HepG2 (cell line): ENCODE results near the gene NFE2L1. TPM values are rescaled to one million over a fixed set of nuclear protein-coding genes. Genes with fewer than 3 reads are reported as not detected.
A peak's percentile ranks its signal among the peaks of the same experiment; 100 is the strongest.

ENCODE experiments used
- CHCHD3 ChIP-seq: sonication (generic); formaldehyde crosslinking; IDR thresholded peaks from 2 replicates; pipeline ENCODE4 v1.8.0; 2022; ENCODE audit warnings: mild to moderate bottlenecking, missing genetic modification reagents, moderate library complexity
- CREB1 ChIP-seq, 2 experiments: fragments of 450-650 bp in 1 of 2; IDR thresholded peaks; 2 replicates each; pipeline ENCODE4 v1.6.1; 2016 to 2017; ENCODE audit warnings: control low read depth in 1 of 2, mild to moderate bottlenecking in 1 of 2, missing compliant biosample characterization in 1 of 2, missing genetic modification characterization in 1 of 2
- E2F1 ChIP-seq: sonication (generic); formaldehyde crosslinking; IDR thresholded peaks from 2 replicates; pipeline ENCODE4 v1.5.0; 2020; ENCODE audit warnings: missing genetic modification reagents
- IRF1 ChIP-seq: sonication (generic); formaldehyde crosslinking; IDR thresholded peaks from 2 replicates; pipeline ENCODE4 v1.4.0; 2020; ENCODE audit warnings: low read depth, mild to moderate bottlenecking, missing genetic modification reagents
- NAIF1 ChIP-seq: sonication (generic); formaldehyde crosslinking; IDR thresholded peaks from 2 replicates; pipeline ENCODE4 v1.5.0; 2020; ENCODE audit warnings: mild to moderate bottlenecking, missing genetic modification reagents, borderline replicate concordance
- NR2F2 ChIP-seq: IDR thresholded peaks from 2 replicates; pipeline ENCODE4 v1.6.1; 2012; ENCODE audit warnings: low read depth, inconsistent platforms, borderline replicate concordance
- PHF5A ChIP-seq: IDR thresholded peaks from one replicate; pipeline ENCODE4 v1.6.1; 2018; ENCODE audit warnings: low read depth, missing genetic modification reagents; ENCODE audit not compliant: unreplicated experiment
- TAF15 ChIP-seq: fragments of 200-400 bp; formaldehyde crosslinking; IDR thresholded peaks from one replicate; pipeline ENCODE4 v1.6.1; 2018; ENCODE audit warnings: mild to moderate bottlenecking, low read depth, low read length; ENCODE audit not compliant: poor library complexity, severe bottlenecking
- TBX2 ChIP-seq: sonication (generic); formaldehyde crosslinking; IDR thresholded peaks from 2 replicates; pipeline ENCODE4 v1.5.0; 2020; ENCODE audit warnings: missing genetic modification reagents, mild to moderate bottlenecking, borderline replicate concordance
- TMF1 ChIP-seq: sonication (generic); formaldehyde crosslinking; IDR thresholded peaks from 2 replicates; pipeline ENCODE4 v1.8.1; 2022; ENCODE audit warnings: low read depth, missing genetic modification reagents
- ZFP36L1 ChIP-seq: sonication (generic); formaldehyde crosslinking; IDR thresholded peaks from 2 replicates; pipeline ENCODE4 v1.8.0; 2022; ENCODE audit warnings: mild to moderate bottlenecking, missing genetic modification reagents, moderate library complexity
- ZNF451 ChIP-seq: sonication (generic); formaldehyde crosslinking; IDR thresholded peaks from 2 replicates; pipeline ENCODE4 v1.5.0; 2020; ENCODE audit warnings: mild to moderate bottlenecking, missing genetic modification reagents
- ZNF597 ChIP-seq: sonication (generic); formaldehyde crosslinking; IDR thresholded peaks from 2 replicates; pipeline ENCODE4 v1.5.0; 2020; ENCODE audit warnings: missing genetic modification reagents
- ZNF83 ChIP-seq: sonication (generic); formaldehyde crosslinking; IDR thresholded peaks from 2 replicates; pipeline ENCODE4 v1.4.0; 2020; ENCODE audit warnings: missing genetic modification reagents, mild to moderate bottlenecking, borderline replicate concordance
- ZUFSP ChIP-seq: sonication (generic); formaldehyde crosslinking; IDR thresholded peaks from 2 replicates; pipeline ENCODE4 v1.9.0; 2021; ENCODE audit warnings: missing genetic modification reagents, mild to moderate bottlenecking, borderline replicate concordance
- polyA plus RNA-seq, 8 experiments: library from polyadenylated mRNA; depleted of rRNA in 3 of 8; stranded (reverse) in 7 of 8; unstranded in 1 of 8; fragments of >200 nt; fragmentation: Illumina TruSeq in 4 of 8; extraction: Trizol in 4 of 8; gene quantifications; 2 replicates each; pipeline versions ENCODE4 v1.2.1 to v1.2.3, GENCODE V29; 2011 to 2016; ENCODE audit warnings: low read depth in 4 of 8, missing spikeins in 1 of 8, mixed read lengths in 1 of 8; ENCODE audit not compliant: insufficient read depth in 1 of 8
- total RNA-seq, 5 experiments: library from RNA; depleted of rRNA; stranded (reverse); fragments of >200 nt; fragmentation: Illumina TruSeq; extraction: Trizol; gene quantifications; 2 replicates each; pipeline ENCODE4 v1.2.3, GENCODE V29; 2016; ENCODE audit warnings: low read depth in 1 of 5
- TF ChIP-seq, protein P1 (sequence below): IDR thresholded peaks from 2 replicates; pipeline ENCODE4 v1.6.1; 2016; ENCODE audit warnings: missing compliant biosample characterization, missing genetic modification reagents, borderline replicate concordance
- TF ChIP-seq, protein P2 (sequence below): sonication (generic); formaldehyde crosslinking; IDR thresholded peaks from 2 replicates; pipeline ENCODE4 v1.4.0; 2020; ENCODE audit warnings: mild to moderate bottlenecking, missing genetic modification reagents, borderline replicate concordance
- TF ChIP-seq, protein P3 (sequence below): sonication (generic); formaldehyde crosslinking; IDR thresholded peaks from 2 replicates; pipeline ENCODE4 v1.4.0; 2020; ENCODE audit warnings: missing genetic modification reagents

Gene NFE2L1
- total and polyA plus RNA-seq, 2 of the 13 experiments (the other 11 are each of a cell fraction or from before 2014, with no cell fraction given): 67.0 to 234 TPM

- TF ChIP-seq ZNF597 (CRISPR knock-in tag) (no peak), ZFP36L1 (no peak), E2F1 (peak; percentile 62; the same call in 1 of the 2 replicates), ZUFSP (CRISPR knock-in tag) (no peak), TBX2 (CRISPR knock-in tag) (peak; percentile 9; the same call in 1 of the 2 replicates), NAIF1 (CRISPR knock-in tag) (peak; percentile 96), TAF15 (no peak), ZNF83 (no peak; the same call in none of the 2 replicates), PHF5A (CRISPR knock-in tag) (no peak), TMF1 (peak; percentile 59), ZNF451 (CRISPR knock-in tag) (peak; percentile 81), IRF1 (CRISPR knock-in tag) (0 out of 2 replicates have a peak, but pooled peaks have one; percentile 49), CREB1 (IDR thresholded peaks at IDR 0.05) (no peak), CREB1 (CRISPR knock-in tag; IDR thresholded peaks at IDR 0.05) (no peak; the same call in 1 of the 2 replicates), NR2F2 (peak; percentile 44; the same call in 1 of the 2 replicates), CHCHD3 (CRISPR knock-in tag) (peak; percentile 83; the same call in 1 of the 2 replicates)
- TF ChIP-seq, protein P1, sequence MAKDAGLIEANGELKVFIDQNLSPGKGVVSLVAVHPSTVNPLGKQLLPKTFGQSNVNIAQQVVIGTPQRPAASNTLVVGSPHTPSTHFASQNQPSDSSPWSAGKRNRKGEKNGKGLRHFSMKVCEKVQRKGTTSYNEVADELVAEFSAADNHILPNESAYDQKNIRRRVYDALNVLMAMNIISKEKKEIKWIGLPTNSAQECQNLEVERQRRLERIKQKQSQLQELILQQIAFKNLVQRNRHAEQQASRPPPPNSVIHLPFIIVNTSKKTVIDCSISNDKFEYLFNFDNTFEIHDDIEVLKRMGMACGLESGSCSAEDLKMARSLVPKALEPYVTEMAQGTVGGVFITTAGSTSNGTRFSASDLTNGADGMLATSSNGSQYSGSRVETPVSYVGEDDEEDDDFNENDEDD (CRISPR knock-in tag): peak; percentile 75
- TF ChIP-seq, protein P2, sequence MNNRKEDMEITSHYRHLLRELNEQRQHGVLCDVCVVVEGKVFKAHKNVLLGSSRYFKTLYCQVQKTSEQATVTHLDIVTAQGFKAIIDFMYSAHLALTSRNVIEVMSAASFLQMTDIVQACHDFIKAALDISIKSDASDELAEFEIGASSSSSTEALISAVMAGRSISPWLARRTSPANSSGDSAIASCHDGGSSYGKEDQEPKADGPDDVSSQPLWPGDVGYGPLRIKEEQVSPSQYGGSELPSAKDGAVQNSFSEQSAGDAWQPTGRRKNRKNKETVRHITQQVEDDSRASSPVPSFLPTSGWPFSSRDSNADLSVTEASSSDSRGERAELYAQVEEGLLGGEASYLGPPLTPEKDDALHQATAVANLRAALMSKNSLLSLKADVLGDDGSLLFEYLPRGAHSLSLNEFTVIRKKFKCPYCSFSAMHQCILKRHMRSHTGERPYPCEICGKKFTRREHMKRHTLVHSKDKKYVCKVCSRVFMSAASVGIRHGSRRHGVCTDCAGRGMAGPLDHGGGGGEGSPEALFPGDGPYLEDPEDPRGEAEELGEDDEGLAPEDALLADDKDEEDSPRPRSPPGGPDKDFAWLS (CRISPR knock-in tag): no peak
- TF ChIP-seq, protein P3, sequence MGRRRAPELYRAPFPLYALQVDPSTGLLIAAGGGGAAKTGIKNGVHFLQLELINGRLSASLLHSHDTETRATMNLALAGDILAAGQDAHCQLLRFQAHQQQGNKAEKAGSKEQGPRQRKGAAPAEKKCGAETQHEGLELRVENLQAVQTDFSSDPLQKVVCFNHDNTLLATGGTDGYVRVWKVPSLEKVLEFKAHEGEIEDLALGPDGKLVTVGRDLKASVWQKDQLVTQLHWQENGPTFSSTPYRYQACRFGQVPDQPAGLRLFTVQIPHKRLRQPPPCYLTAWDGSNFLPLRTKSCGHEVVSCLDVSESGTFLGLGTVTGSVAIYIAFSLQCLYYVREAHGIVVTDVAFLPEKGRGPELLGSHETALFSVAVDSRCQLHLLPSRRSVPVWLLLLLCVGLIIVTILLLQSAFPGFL (CRISPR knock-in tag): no peak
These were observed 396 bp downstream of the NFE2L1 start (continued) for GRCh38 chr17:48048384-48049126.
